ENCODE measurements around the gene VKORC1. TPM values are rescaled to one million over a fixed set of nuclear protein-coding genes. Genes with fewer than 3 reads are reported as not detected.
A peak's percentile ranks its signal among the peaks of the same experiment; 100 is the strongest.

VKORC1 gene
- total RNA-seq, 4 donors from 2014 or later = 93.6 to 119 (median 107) TPM

- TF ChIP-seq POLR2A (IDR thresholded peaks at IDR 0.05) = no peak
- H3K36me3 ChIP-seq = peaks cover 0 to 43% of the 10 kb centered on the region in 2 donors
- no peaks in the 10 kb centered on the region for H3K27me3 ChIP-seq
- no peaks in the 10 kb centered on the region for H3K9me3 ChIP-seq
- 59 to 70% methylated on average over 2 to 5 of the region's 5 CpGs for WGBS, 2 donors (ENCODE audit: low coverage in 1 of 2)
- peaks cover 0 to 57% (median 10%) of the 10 kb centered on the region in 3 donors for H3K4me1 ChIP-seq
- no peak for ATAC-seq
- H3K27ac ChIP-seq = peak overlapping the region in 3 of 4 donors; percentile 44 to 62 (median 62)
- no peak overlapping the region for H3K4me3 ChIP-seq
Measured at GRCh38 chr16:31113121-31114120, 18.8 kb upstream of the VKORC1 start.

GRCh38 chr16:31112711-31113110 is 18.1 kb upstream of the VKORC1 start:
- TF ChIP-seq POLR2A (IDR thresholded peaks at IDR 0.05) = no peak
- no peak for TF ChIP-seq POLR2AphosphoS5 (IDR thresholded peaks at IDR 0.05)
- no peak for TF ChIP-seq CTCF (IDR thresholded peaks at IDR 0.05)
- no peak for TF ChIP-seq EP300 (IDR thresholded peaks at IDR 0.05)
- H3K9me3 ChIP-seq = no peaks in the 10 kb centered on the region

GRCh38 chr16:31111881-31112466 is 17.4 kb upstream of the VKORC1 start:
- Histone ChIP-seq H3K4me3 (no peak overlapping the region), H3K36me3 (peaks cover 0 to 43% of the 10 kb centered on the region in 2 donors), H3K9me3 (no peaks in the 10 kb centered on the region), H3K27me3 (no peaks in the 10 kb centered on the region), H3K4me1 (peaks cover 0 to 61% (median 9%) of the 10 kb centered on the region in 3 donors), H3K27ac (no peak overlapping the region)
- TF ChIP-seq POLR2AphosphoS5 (IDR thresholded peaks at IDR 0.05) = no peak
- no peak for TF ChIP-seq CTCF (IDR thresholded peaks at IDR 0.05)
- TF ChIP-seq POLR2A (IDR thresholded peaks at IDR 0.05) = no peak
- no peak for TF ChIP-seq EP300 (IDR thresholded peaks at IDR 0.05)
- no peak for ATAC-seq
- WGBS, 2 donors (ENCODE audit: low coverage in 1 of 2) = no CpG with 5 or more reads among the region's 23 CpGs

More at GRCh38 chr16:31112711-31113110, 18.1 kb upstream of the VKORC1 start:
- Histone ChIP-seq H3K36me3 (peaks cover 0 to 43% of the 10 kb centered on the region in 2 donors), H3K4me1 (peaks cover 0 to 58% (median 10%) of the 10 kb centered on the region in 3 donors), H3K27ac (peak overlapping the region in 2 of 4 donors; percentile 44 to 62), H3K27me3 (no peaks in the 10 kb centered on the region), H3K4me3 (no peak overlapping the region)
- no peak for ATAC-seq
- no CpG with 5 or more reads among the region's 2 CpGs for WGBS, 2 donors (ENCODE audit: low coverage in 1 of 2)

GRCh38 chr16:31110106-31111034 is 15.8 kb upstream of the VKORC1 start:
- no peak for TF ChIP-seq POLR2A (IDR thresholded peaks at IDR 0.05)
- no peak for TF ChIP-seq POLR2AphosphoS5 (IDR thresholded peaks at IDR 0.05)
- TF ChIP-seq EP300 (IDR thresholded peaks at IDR 0.05) = no peak
- TF ChIP-seq CTCF (IDR thresholded peaks at IDR 0.05) = no peak
- ATAC-seq = no peak
- H3K27me3 ChIP-seq = no peaks in the 10 kb centered on the region
- H3K27ac ChIP-seq = no peak overlapping the region
- H3K36me3 ChIP-seq = peaks cover 0 to 43% of the 10 kb centered on the region in 2 donors
- peaks cover 0 to 63% (median 10%) of the 10 kb centered on the region in 3 donors for H3K4me1 ChIP-seq
- H3K4me3 ChIP-seq = no peak overlapping the region
- H3K9me3 ChIP-seq = no peaks in the 10 kb centered on the region
- 92% methylated on average over 7 of the region's 26 CpGs; no CpG with 5 or more reads in 1 of the 2 donors for WGBS, 2 donors (ENCODE audit: low coverage in 1 of 2)
